ENCODE measurements around the gene TULP1.

GRCh38 chr6:35522660-35523658, 10.3 kb upstream of the TULP1 start:
- TF ChIP-seq CTCF (IDR thresholded peaks at IDR 0.05), result peak; percentile 96 to 100 (median 98)
- TF ChIP-seq POLR2A (IDR thresholded peaks at IDR 0.05), result no peak
- peak; percentile 70 for TF ChIP-seq POLR2AphosphoS5 (IDR thresholded peaks at IDR 0.05)
